Stimulated activated CD4-positive, alpha-beta T cell treated with anti-CD3 and anti-CD28 coated beads, Interleukin-12 subunit alpha, Interleukin-12 subunit beta, amount 100 ng/mL, for 48 hours (primary cell): ENCODE measurements around the gene COL6A2.
"Not testable (repeated sequence)": the region's sequence is repeated elsewhere in the genome, so short reads cannot be mapped to it uniquely, and the experiment has no call there.

Experiments
- DNase-seq, 3 donors: peaks; one replicate each; pipeline ENCODE4 v3.0.0-alpha.2; 2020; ENCODE audit warnings: low read depth in 2 of 3, low spot score in 1 of 3

Gene COL6A2

DNA sequence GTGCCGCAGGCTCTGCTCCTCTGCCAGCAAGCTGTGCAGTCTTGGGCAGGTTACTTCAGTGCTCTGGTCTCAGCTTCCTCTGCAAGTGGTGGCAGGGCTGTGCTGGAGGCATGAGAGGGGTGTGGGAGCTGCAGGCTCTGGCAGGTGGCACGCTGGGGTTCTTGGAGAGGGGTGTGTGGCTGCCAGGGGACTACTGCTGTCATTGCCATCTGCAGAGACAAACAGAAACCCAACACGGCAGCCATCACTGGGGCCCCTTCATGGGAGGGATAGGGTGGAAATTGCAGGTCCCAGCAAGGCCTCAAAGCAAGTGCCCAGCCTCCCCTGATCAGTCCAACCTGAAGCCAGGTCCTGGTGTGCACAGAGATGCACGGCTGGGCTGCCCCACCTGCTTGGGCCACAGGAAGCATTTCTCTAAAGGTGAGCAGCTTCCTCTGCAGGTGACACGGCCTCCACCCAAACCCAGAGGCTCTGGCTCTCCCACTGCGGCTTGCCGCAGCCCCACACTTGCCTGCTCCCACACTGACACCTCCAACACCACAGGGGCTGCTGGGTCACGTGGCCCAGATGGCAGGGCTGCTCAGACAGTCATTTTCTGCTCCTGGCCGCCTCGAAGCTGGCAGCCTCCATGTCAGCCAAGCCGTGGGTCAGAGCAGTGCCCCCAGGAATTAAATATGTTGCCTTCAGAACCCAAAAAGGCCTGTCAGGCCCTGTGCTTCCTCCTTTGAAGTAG lies 4.1 kb upstream of the COL6A2 start:
- no peak for DNase-seq

DNA sequence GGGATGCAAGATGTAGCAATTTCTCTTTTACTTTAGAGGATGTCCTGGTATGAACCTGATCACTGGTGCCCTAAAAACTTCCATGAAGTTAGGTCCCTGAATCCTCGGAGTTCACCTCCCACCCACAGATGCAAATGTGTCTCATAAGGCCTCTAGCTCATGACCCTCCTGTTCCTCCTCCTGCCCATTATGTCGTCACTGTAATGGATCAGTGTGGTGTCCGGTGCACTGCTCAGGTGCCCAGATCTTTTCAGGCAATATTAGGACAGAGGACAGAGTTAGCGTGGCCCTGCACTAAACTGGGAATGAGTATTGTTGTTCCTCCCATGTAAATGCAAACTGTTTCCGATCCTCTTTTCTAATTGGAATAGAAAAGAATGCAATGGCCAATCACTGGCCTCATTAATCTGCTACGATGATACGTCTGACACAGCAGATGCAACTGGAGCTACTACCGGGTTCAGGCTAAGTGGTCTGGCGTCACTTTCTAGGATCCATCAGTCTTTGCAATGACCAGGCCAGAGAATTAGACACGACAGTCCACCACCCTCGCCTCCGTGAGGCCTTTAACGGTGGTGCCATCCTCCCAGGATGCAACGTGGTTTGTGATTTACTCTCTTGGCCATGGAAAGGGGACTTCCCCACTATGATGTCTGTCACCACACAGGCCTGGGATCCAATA lies 3.4 kb upstream of the COL6A2 start:
- DNase-seq, result no peak

DNA sequence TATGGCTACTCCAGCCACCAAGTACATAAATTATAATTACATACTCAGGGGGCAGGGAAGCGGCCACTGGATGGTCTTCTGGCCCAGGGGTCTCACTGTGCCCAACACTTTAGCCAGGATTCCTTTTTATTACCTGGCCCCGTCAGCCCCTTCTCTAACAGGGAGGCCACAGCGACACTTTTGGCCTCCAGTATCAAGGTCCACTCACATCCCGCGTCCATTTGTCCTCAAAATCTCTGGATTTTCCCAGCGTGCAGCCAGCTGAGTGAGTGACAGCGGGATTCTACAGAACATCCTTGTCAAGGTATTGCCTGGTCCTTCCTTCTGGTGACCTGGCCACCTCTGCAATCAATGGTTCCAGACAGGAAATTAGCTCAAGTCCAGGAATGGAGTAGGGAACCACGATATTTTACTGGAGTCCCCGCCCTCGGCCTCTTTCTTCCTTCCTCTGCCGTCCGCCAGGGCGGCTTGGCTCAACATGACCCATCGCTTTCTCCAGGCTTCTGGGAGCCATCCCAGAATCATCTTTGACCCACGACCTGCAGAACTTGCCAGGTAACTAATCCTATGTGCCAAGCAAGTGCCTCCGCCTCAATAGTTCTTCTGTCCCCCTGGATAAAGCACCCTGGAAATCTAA lies 2.7 kb upstream of the COL6A2 start:
- DNase-seq, result no peak

GRCh38 chr21:46095814-46096595 lies 1.9 kb upstream of the COL6A2 start:
- DNase-seq, result no peak

- no peak for DNase-seq
Observed at GRCh38 chr21:46096596-46097335, 1.1 kb upstream of the COL6A2 start.

- no peak for DNase-seq
Observed at GRCh38 chr21:46098303-46099141, 610 bp downstream of the COL6A2 start.

- DNase-seq, result no peak
Observed at GRCh38 chr21:46099476-46099875, 1.6 kb downstream of the COL6A2 start.

DNA sequence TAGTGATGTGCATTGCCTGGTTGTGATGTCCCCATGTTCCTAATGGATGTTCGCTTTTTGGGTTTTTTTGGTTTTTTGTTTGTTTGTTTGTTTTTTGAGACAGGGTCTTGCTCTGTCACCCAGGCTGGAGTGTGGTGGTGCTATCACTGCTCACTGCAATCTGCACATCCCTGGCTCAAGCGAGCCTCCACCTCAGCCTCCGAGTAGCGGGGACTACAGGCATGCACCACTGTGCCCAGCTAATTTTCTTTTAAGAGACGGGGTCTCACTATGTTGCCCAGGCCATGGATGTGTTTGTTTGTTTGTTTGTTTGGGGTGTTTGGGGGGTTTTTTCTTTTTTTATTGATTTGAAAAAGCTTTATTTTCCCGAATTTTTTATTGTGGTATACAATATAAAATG lies 2.1 kb downstream of the COL6A2 start:
- DNase-seq, result no peak

- DNase-seq, result no peak
Observed at GRCh38 chr21:46100426-46100825, 2.5 kb downstream of the COL6A2 start.

GRCh38 chr21:46100906-46101305 lies 3.0 kb downstream of the COL6A2 start:
- no peak for DNase-seq

DNA sequence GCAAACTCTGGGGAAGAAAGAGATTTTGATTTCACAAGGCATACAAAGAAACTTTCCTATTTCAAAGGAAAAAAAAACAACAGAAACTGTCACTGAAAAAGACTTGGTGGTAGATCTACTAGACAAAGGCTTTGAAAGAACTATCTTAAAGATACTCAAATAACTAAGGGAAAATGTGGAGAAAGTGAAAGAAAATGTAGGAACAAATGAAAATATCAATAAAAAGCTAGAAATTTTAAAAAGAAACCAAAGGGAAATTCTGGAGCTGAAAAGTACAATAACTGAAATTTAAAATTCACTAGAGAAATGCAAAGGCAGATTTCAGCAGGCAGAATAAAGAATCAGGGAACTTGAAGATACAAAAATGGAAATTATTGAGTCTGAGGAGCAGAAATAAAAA lies 6.2 kb downstream of the COL6A2 start:
- DNase-seq, result no peak

DNA sequence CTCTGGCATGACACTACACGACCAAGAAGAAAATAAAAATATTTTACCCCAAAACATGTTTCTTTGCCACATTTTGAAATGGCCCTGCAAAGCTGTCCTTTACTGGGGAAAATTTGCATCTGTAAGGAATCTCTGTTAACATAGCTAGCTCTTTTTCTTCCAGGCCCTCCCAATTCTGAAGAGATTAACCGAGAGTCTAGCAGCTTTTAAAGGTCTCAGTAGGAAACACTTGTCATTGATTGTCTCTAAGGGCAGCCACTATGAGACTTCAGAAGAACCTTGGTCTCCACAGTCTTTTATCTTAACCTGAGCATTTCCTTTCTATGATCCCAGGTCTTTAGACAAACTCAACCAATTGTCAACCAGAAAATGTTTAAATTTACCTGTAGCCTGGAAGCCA lies 9.5 kb downstream of the COL6A2 start:
- DNase-seq, result not testable (repeated sequence)

- no peak for DNase-seq
Observed at GRCh38 chr21:46108827-46109312, 11.0 kb downstream of the COL6A2 start.

GRCh38 chr21:46109313-46110221 lies 11.7 kb downstream of the COL6A2 start:
- no peak for DNase-seq

- no peak for DNase-seq
Observed at GRCh38 chr21:46110499-46111192, 12.7 kb downstream of the COL6A2 start.

- no peak for DNase-seq
Observed at GRCh38 chr21:46111193-46111571, 13.3 kb downstream of the COL6A2 start.

GRCh38 chr21:46111857-46112724 lies 14.2 kb downstream of the COL6A2 start:
- DNase-seq, result no peak
